HPDE6-E6E7 (cell line): ENCODE measurements around the gene TBL2.
"Not testable (repeated sequence)": the region's sequence is repeated elsewhere in the genome, so short reads cannot be mapped to it uniquely, and the experiment has no call there.

Experiments
- DNase-seq: peaks from one replicate; pipeline ENCODE4 v3.0.0; 2011; ENCODE audit warnings: missing footprints; ENCODE audit errors: extremely low spot score

TBL2 gene

GRCh38 chr7:73606801-73607691 lies 28.7 kb upstream of the TBL2 start:
- no peak for DNase-seq

GRCh38 chr7:73605601-73606220 lies 27.3 kb upstream of the TBL2 start:
- DNase-seq = no peak

DNA sequence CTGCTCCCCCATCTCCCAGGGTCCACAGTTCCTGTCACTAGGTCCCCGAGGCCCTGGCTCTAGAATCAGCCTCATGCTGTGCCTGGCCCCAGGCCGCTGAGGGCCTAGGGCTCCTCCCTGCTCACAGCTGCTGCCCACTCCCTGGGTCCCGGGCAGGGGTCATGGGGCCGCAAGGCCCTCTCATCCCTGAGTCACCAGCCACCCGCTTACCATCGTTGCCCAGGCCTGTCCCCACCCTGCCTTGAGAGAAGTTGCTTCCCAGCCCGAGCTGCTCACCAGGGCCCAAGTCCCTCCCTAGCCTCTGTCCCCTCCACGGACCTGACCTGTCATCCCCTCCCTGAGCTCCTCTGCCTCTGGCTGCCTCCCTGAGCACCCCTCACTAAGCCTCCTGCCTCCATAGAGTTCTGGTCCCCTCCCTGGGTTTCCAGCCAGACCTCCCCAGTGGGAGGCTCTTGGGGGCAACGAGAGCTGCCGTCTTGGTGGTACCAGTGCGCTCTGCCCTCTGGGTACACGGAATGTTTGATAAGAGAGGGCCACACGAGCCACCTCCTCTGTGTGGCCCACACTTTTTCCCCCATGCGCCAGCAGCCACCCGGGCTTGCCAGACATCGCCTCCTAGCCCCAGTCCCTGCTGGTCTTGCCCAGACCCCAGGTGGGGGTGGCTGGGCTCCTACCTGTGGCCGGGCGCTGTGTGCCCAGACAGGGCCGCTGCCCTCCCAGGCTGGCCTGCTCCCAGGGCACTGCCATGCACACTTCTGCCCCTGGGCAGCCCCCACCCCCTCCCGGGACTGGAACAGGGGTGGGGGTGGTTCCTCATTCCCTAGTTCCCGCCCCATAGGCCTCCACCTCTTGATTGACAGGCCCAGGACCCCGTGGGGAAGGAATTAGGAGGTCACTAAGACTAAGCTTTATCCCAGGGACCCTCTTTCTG lies 24.6 kb upstream of the TBL2 start:
- no peak for DNase-seq

DNA sequence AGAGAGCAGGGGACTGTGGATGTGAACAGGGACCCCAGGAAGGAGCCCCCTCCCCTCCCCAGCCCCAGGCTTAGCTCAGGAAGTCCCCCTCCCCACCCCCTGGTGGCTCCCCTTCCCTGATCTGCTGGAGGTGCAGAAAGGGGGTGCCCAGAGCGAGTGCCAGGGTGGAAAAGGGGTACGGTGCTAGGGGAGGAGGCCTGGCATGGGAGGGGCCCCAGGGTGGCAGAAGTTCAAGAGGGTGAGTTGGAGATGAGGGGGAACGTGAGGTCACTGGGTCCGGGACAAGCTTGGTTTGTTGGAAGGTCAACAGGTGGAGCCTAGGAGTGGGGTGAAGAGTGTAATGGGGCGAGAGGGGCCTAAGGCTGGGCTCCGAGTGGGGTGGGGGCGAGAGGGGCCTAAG lies 21.5 kb upstream of the TBL2 start:
- no peak for DNase-seq

DNA sequence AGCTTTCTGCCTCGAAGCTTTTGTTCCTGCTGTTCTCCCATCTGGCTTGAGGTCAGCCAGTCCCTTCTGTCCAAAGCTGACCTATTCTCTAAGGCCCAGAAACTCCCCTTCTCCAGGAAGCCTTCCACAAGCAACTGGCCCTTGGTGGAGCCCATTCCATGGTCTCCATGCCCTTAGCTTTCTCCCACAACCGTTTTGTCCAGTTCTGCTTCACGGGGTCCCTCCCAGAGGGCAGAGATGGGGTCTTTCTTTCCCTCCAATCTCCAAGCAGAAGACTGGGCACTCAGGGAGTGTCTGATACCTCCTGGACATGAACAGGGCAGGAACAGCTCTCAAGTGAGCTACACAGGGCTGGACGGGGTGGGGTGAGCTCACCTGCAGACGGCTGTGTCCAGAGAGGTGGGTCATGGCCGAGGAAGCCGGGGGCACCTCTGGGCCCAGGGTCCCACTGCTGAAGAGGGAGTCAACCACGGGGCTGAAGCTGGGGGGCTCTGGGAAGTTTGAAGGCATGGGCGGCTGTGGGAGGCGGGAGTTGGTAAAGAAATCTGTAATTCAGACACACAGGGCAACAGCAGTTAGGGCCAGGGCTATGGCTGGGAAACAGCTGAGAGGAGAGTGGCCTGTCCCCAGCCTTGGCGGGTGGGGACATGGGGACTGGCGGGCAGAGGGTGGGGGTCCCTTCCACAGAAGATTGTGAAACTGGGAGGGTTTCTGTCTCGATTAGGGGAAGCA lies 20.9 kb upstream of the TBL2 start:
- DNase-seq = no peak

GRCh38 chr7:73597978-73598782 lies 19.8 kb upstream of the TBL2 start:
- no peak for DNase-seq

DNA sequence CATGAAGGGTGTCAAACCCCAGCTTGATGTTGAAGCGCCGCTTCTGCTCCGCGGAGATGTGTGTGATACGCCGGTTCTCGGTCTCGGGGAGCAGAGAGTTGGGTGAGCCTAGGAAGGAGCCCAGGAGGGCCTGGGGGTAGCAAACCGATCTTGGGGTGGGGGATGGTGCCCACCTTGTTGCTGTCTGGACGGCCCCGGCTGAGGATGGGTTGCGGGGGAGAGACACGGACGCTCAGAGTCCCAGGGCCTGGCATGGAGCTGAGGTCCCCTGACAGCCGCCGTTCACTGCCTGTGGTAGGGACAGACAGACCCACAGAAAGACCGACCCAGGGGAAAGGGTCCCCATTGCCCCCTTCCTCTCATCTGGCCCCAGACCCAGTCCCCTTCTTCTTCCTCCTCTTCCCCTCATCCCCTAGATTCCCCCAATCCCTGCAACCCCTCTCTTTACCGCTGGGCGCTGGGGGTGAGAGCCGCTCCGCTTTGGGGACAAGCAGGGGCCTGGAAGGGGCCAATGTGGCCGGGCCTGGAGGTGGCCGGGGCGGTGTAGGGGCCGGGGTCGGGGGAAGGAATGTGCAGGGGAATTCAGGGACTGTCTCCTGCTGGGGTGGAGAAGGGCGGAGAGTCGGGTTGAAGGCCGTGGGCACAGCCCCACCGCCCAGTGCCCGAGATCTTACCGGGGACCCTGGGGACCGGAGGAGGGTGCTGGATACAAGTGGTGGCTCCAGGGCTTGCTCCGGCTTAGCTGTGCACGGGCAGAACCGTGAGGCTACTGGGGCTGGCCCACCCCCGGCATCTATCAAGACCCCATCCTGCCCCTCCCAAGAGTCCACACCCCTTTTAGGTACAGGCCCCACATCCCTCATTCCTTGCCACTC lies 18.0 kb upstream of the TBL2 start:
- DNase-seq = no peak

DNA sequence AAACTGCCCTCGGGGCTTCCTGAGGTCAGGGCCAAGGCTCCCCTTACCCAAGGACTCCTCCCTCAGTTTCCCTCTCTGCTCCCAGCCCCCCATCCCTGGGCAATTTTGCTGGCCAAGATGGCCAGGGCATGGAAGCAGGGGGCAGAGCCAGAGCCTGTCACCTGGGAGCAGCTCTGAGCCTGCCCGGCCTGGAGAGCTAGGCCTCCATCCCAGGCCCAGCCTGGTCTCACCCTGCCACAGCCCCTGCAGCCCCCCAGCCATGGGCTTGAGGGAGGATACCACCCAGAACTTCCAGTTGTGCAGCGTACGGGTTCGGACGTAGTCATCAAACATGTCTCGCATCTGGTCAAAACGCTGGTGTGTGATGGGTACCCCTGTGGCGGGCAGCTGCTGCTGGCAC lies 17.0 kb upstream of the TBL2 start:
- no peak for DNase-seq

DNA sequence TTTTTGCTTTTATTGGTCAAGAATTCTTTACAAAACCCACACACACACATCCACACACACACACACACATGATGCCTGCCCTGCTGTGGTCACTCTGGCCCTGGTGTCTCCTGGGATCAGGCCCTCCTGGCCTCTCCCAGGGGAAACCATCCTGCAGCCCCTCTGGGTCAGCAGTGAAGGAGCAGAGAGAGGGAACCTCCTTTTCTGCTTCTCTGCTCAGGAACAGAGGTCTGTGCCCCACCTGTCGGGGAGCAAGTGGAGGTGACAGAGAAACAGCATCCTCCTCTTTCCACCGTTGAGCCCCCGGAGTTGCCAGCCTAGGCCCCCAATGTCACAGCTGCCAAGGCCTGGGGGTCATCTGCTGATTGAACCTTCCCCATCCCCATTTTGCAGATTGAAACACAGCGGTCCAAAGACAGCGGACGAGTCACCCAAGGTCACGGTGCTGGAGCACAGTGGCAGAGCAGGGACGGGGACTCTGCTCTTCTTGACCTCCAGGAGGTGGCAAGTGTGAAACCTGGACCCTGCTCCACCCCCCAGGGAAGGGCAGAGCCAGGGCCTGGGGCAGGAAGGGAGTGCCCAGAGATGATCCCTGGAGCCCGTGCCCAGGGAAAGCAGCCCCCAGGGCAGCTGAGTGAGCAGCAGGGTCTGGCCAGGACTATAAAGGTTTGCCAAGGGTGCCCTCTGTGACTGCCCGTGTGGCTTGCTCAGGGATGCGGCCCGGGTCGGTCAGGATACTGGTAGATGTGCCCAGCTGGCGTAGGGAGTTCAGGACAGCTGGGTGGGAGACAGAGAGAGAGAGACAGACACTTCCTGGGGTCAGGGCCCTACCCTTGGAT lies 15.0 kb upstream of the TBL2 start:
- no peak for DNase-seq

- DNase-seq = no peak
Observed at GRCh38 chr7:73586911-73587310, 8.5 kb upstream of the TBL2 start.

GRCh38 chr7:73585196-73585595 lies 6.8 kb upstream of the TBL2 start:
- no peak for DNase-seq

DNA sequence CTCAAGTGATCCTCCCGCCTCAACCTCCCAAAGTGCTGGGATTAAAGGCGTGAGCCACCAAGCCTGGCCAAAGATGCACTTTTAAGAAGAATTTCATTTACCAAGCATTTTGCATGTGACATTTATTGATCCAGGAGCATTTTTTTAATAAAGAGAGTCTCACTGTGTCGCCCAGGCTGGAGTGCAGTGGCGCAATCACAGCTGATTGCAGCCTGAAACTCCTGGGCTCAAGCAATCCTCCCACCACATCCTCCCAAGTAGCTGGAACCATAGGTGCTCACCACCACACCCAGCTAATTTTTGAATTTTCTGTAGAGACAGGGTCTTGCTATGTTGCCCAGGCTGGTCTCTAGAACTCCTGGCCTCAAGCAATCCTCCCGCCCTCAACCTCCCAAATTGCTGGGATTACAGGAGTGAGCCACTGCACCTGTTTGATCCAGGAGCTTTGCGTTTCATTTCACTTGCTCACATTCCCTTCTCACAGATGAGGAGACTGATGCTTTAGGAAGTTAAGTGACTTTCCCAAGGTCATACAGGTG lies 4.4 kb upstream of the TBL2 start:
- DNase-seq = no peak

GRCh38 chr7:73581006-73581405 lies 2.6 kb upstream of the TBL2 start:
- not testable (repeated sequence) for DNase-seq

DNA sequence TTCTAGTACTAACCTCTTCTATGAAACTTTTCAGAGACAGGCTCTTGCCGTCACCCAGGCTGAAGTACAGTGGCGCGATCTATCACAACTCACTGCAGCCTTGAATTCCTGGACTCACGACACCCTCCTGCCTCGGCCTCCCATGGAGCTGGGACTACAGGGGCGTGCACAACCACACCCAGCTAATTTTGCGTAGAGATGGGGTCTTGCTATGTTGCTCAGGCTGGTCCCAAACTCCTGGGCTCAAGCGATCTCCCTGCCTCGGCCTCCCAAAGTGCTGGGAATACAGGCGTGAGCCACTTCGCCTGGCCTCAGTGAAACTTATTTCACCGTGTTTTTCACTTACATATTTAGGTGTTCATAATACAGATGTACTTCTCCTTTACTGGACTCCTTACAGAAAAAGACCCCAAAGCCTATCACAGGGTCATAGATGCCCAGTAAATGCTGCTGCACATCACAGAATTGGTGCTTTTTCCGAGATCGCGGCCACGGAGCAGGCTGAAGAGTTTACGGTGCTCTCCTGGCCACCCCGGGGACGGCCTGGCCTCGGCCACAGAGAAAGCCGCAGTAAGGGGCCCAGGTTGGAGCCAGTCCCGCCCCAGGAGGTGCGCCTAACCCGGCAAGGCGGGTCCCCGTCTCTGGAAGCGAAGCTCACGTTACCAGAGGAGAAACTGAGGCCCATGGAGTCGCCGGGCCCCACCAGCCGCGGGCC lies 595 bp downstream of the TBL2 start:
- no peak for DNase-seq

- DNase-seq = no peak
Observed at GRCh38 chr7:73573791-73574190, 4.6 kb downstream of the TBL2 start.

DNA sequence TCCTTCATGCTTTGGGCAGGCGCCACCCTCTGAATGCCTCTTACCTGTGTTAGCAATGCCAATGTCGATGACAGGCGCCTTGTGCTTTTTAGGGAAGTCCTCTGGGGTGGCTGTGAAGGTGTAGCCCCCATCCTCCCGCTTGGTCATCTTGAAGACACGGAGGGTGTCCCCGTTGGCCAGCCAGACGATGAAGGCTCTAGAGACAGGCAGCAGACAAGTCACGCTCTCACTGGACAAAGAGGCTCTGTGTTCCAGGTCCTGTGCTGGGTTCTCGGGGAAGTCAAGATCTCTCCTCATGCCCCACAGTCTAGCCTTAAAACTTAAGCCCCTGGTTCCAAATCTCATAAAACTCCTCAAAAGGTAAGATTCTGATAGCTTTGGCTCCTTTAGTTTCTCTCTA lies 5.1 kb downstream of the TBL2 start:
- DNase-seq = no peak

DNA sequence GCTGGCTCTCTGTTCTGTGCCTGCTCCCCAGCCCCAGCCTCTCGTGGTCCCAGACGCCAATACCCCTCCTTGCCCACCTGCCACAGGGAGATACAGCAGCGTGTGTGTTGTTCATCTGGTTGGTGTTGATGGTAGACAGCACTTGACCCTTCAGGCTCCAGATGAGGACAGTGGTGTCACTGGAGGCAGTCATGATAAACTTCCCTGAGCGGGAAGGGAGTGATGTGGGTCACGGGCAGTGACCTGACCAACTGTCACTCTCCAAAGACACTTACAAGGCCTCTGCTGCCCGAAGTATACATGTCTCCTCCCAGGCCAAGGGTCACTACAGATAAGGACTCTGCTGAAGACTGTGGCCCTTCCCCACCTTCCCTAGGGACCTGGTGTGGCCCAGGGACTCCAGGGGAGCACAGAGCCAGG lies 5.6 kb downstream of the TBL2 start:
- no peak for DNase-seq

- DNase-seq = no peak
Observed at GRCh38 chr7:73570977-73571376, 7.4 kb downstream of the TBL2 start.
